HEK293 (cell line): ENCODE results near the gene PTRHD1.

Source experiments
- CTCF ChIA-PET: fragments of 350-600 bp; formaldehyde crosslinking; extraction: SDS; loops from one replicate; lab custom pipeline; 2021; ENCODE audit warnings: antibody characterized with exemption; lab: Yijun Ruan, JAX
- POLR2A ChIA-PET: fragments of 300-600 bp; formaldehyde crosslinking; extraction: SDS; loops from one replicate; lab custom pipeline; 2020; ENCODE audit warnings: antibody characterized with exemption, inconsistent platforms; lab: Yijun Ruan, JAX
- H3K27ac ChIP-seq: fragments of 200-500 bp; sonication (Bioruptor generic); 2 replicates; pipeline ENCODE4 v1.5.1; 2014; ENCODE audit warnings: low read depth, low read length, control low read depth, inconsistent platforms; ENCODE audit errors: extremely low read depth
- H3K36me3 ChIP-seq, 2 experiments: fragments of 200-500 bp in 1 of 2; sonication (Bioruptor generic) in 1 of 2; 1 replicate in 1 of 2; 2 replicates in 1 of 2; pipeline ENCODE4 v1.5.1; 2014 to 2017; ENCODE audit warnings: inconsistent platforms in 2 of 2, low read length in 2 of 2; ENCODE audit not compliant: control insufficient read depth in 2 of 2, insufficient read depth in 1 of 2
- H3K4me1 ChIP-seq: fragments of 200-500 bp; sonication (Bioruptor generic); 2 replicates; pipeline ENCODE4 v1.5.1; 2014; ENCODE audit warnings: mild to moderate bottlenecking, low read length, inconsistent platforms; ENCODE audit not compliant: control insufficient read depth, insufficient read depth
- H3K4me3 ChIP-seq: 2 replicates; pipeline ENCODE4 v1.5.1; 2011; ENCODE audit warnings: low read depth, mild to moderate bottlenecking, control low read depth, low read length, moderate library complexity
- H3K9me3 ChIP-seq: fragments of 200-500 bp; sonication (Bioruptor generic); 2 replicates; pipeline ENCODE4 v1.5.1; 2014; ENCODE audit warnings: low read depth, low read length, inconsistent platforms; ENCODE audit not compliant: control insufficient read depth, insufficient read depth
- BCL11B ChIP-seq: fragments of 450-650 bp; formaldehyde crosslinking; IDR thresholded peaks from 2 replicates; pipeline ENCODE4 v1.5.1; 2016; ENCODE audit warnings: low read depth, missing biosample characterization, missing genetic modification characterization
- GLI4 ChIP-seq: fragments of 450-650 bp; formaldehyde crosslinking; IDR thresholded peaks from 2 replicates; pipeline ENCODE4 v1.5.1; 2016; ENCODE audit warnings: missing biosample characterization, missing genetic modification characterization
- MEIS1 ChIP-seq: sonication (generic); formaldehyde crosslinking; IDR thresholded peaks from 2 replicates; pipeline ENCODE4 v1.8.1; 2022; ENCODE audit warnings: missing genetic modification reagents, mild to moderate bottlenecking, borderline replicate concordance
- TCF7L2 ChIP-seq: IDR thresholded peaks from 2 replicates; pipeline ENCODE4 v1.6.1; 2011; ENCODE audit warnings: low read depth, mild to moderate bottlenecking, inconsistent platforms, low read length, moderate library complexity, borderline replicate concordance
- YY1 ChIP-seq: fragments of 450-650 bp; formaldehyde crosslinking; IDR thresholded peaks from 2 replicates; pipeline ENCODE4 v1.5.1; 2018; ENCODE audit warnings: missing biosample characterization, missing genetic modification characterization
- ZBTB1 ChIP-seq: fragments of 450-650 bp; formaldehyde crosslinking; IDR thresholded peaks from 2 replicates; pipeline ENCODE4 v1.5.1; 2016; ENCODE audit warnings: missing biosample characterization, missing genetic modification characterization
- ZBTB7A ChIP-seq: fragments of 450-650 bp; formaldehyde crosslinking; IDR thresholded peaks from 2 replicates; pipeline ENCODE4 v1.5.1; 2016; ENCODE audit warnings: low read depth, missing biosample characterization, missing genetic modification characterization
- ZNF169 ChIP-seq: fragments of 450-650 bp; formaldehyde crosslinking; IDR thresholded peaks from 2 replicates; pipeline ENCODE4 v1.5.1; 2016; ENCODE audit warnings: missing biosample characterization, missing genetic modification characterization
- ZNF175 ChIP-seq: fragments of 450-650 bp; formaldehyde crosslinking; IDR thresholded peaks from 2 replicates; pipeline ENCODE4 v1.5.1; 2016; ENCODE audit warnings: missing biosample characterization, missing genetic modification characterization
- ZNF184 ChIP-seq: fragments of 450-650 bp; IDR thresholded peaks from 2 replicates; pipeline ENCODE4 v1.5.1; 2018; ENCODE audit warnings: missing biosample characterization, mild to moderate bottlenecking, missing genetic modification characterization
- ZNF23 ChIP-seq: fragments of 450-650 bp; formaldehyde crosslinking; IDR thresholded peaks from 2 replicates; pipeline ENCODE4 v1.5.1; 2016; ENCODE audit warnings: missing biosample characterization, missing genetic modification characterization, borderline replicate concordance
- ZNF354C ChIP-seq: fragments of 450-650 bp; formaldehyde crosslinking; IDR thresholded peaks from 2 replicates; pipeline ENCODE4 v1.5.1; 2016; ENCODE audit warnings: missing biosample characterization, missing genetic modification characterization, low read depth, borderline replicate concordance
- ZNF366 ChIP-seq: fragments of 450-650 bp; formaldehyde crosslinking; conservative IDR thresholded peaks from 2 replicates; pipeline ENCODE4 v1.5.1; 2016; ENCODE audit warnings: missing biosample characterization, missing genetic modification characterization
- ZNF530 ChIP-seq: fragments of 450-650 bp; formaldehyde crosslinking; IDR thresholded peaks from 2 replicates; pipeline ENCODE4 v1.5.1; 2016; ENCODE audit warnings: low read depth, missing biosample characterization, missing genetic modification characterization
- ZNF776 ChIP-seq: fragments of 450-650 bp; formaldehyde crosslinking; IDR thresholded peaks from 2 replicates; pipeline ENCODE4 v1.5.0; 2017; ENCODE audit warnings: missing biosample characterization, missing genetic modification characterization, borderline replicate concordance
- ZXDB ChIP-seq: fragments of 450-650 bp; formaldehyde crosslinking; IDR thresholded peaks from 2 replicates; pipeline ENCODE4 v1.5.1; 2016; ENCODE audit warnings: missing biosample characterization, missing genetic modification characterization
- TF ChIP-seq, protein P1 (sequence below): fragments of 450-650 bp; formaldehyde crosslinking; IDR thresholded peaks from 2 replicates; pipeline ENCODE4 v1.5.1; 2016; ENCODE audit warnings: missing biosample characterization, missing genetic modification characterization
- TF ChIP-seq, protein P2 (sequence below): fragments of 450-650 bp; formaldehyde crosslinking; IDR thresholded peaks from 2 replicates; pipeline ENCODE4 v1.5.1; 2016; ENCODE audit warnings: missing biosample characterization, missing genetic modification characterization
- TF ChIP-seq, protein P3 (sequence below): fragments of 450-650 bp; formaldehyde crosslinking; IDR thresholded peaks from 2 replicates; pipeline ENCODE4 v1.5.1; 2016; ENCODE audit warnings: missing biosample characterization, missing genetic modification characterization

PTRHD1 gene

DNA sequence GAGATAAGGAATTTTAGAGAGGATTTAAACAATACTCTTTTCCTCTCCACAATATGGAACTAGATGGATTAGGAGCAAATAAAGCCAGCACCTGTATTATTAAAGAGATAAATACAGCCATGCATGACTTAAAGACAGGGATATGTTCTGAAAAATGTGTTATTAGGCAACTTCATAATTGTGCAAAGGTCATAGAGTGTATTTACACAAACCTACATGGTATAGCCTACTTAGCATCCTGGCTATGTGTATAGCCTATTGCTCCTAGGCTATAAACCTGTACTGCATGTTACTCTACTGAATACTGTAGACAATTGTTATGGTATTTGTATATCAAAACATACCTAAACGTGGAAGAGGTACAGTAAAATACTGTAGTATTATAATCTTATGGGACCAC lies 53.0 kb downstream of the PTRHD1 start:
- H3K9me3 ChIP-seq: no peaks in the 10 kb centered on the region
- H3K4me1 ChIP-seq: peaks cover 4% of the 10 kb centered on the region; the same call in 1 of the 2 replicates
- no peak overlapping the region for H3K27ac ChIP-seq
- TF ChIP-seq GLI4 (tag by site-specific recombination) (no peak), ZNF23 (tag by site-specific recombination) (no peak), ZBTB7A (tag by site-specific recombination) (no peak), BCL11B (tag by site-specific recombination) (no peak), ZNF175 (tag by site-specific recombination) (no peak), ZNF169 (tag by site-specific recombination) (no peak), ZNF184 (tag by site-specific recombination) (no peak), ZBTB1 (tag by site-specific recombination) (no peak), ZNF530 (tag by site-specific recombination) (no peak), YY1 (tag by site-specific recombination) (no peak), ZNF776 (tag by site-specific recombination) (no peak), ZNF354C (tag by site-specific recombination) (no peak), TCF7L2 (no peak), MEIS1 (CRISPR knock-in tag) (no peak), ZXDB (tag by site-specific recombination) (no peak), ZNF366 (tag by site-specific recombination) (no peak)
- TF ChIP-seq, protein P1, sequence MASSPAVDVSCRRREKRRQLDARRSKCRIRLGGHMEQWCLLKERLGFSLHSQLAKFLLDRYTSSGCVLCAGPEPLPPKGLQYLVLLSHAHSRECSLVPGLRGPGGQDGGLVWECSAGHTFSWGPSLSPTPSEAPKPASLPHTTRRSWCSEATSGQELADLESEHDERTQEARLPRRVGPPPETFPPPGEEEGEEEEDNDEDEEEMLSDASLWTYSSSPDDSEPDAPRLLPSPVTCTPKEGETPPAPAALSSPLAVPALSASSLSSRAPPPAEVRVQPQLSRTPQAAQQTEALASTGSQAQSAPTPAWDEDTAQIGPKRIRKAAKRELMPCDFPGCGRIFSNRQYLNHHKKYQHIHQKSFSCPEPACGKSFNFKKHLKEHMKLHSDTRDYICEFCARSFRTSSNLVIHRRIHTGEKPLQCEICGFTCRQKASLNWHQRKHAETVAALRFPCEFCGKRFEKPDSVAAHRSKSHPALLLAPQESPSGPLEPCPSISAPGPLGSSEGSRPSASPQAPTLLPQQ: no peak
- TF ChIP-seq, protein P2, sequence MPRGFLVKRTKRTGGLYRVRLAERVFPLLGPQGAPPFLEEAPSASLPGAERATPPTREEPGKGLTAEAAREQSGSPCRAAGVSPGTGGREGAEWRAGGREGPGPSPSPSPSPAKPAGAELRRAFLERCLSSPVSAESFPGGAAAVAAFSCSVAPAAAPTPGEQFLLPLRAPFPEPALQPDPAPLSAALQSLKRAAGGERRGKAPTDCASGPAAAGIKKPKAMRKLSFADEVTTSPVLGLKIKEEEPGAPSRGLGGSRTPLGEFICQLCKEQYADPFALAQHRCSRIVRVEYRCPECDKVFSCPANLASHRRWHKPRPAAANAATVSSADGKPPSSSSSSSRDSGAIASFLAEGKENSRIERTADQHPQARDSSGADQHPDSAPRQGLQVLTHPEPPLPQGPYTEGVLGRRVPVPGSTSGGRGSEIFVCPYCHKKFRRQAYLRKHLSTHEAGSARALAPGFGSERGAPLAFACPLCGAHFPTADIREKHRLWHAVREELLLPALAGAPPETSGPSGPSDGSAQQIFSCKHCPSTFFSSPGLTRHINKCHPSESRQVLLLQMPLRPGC (tag by site-specific recombination): no peak
- TF ChIP-seq, protein P3, sequence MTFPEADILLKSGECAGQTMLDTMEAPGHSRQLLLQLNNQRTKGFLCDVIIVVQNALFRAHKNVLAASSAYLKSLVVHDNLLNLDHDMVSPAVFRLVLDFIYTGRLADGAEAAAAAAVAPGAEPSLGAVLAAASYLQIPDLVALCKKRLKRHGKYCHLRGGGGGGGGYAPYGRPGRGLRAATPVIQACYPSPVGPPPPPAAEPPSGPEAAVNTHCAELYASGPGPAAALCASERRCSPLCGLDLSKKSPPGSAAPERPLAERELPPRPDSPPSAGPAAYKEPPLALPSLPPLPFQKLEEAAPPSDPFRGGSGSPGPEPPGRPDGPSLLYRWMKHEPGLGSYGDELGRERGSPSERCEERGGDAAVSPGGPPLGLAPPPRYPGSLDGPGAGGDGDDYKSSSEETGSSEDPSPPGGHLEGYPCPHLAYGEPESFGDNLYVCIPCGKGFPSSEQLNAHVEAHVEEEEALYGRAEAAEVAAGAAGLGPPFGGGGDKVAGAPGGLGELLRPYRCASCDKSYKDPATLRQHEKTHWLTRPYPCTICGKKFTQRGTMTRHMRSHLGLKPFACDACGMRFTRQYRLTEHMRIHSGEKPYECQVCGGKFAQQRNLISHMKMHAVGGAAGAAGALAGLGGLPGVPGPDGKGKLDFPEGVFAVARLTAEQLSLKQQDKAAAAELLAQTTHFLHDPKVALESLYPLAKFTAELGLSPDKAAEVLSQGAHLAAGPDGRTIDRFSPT (tag by site-specific recombination): no peak
- H3K4me3 ChIP-seq: no peak overlapping the region
- POLR2A ChIA-PET: no interaction called here
- CTCF ChIA-PET: interaction anchor here (0.6 to 0.7 kb wide), 2 partner anchors 12 to 333 kb away, joined by 3 read pairs; no protein-coding TSS in a partner anchor
- H3K36me3 ChIP-seq: peaks cover 3 to 10% of the 10 kb centered on the region in 2 experiments; a peak in 1 of 3 replicates
